Spleen (tissue), 7 donors: ENCODE measurements around the gene PDE4A.
A peak's percentile ranks its signal among the peaks of the same experiment; 100 is the strongest.

ENCODE experiments used
- CTCF ChIP-seq, 11 experiments: fragments of 200-600 bp in 7 of 11; fragments of 450-650 bp in 4 of 11; sonication (generic) in 4 of 11; IDR thresholded peaks in 8 of 11; conservative IDR thresholded peaks in 3 of 11; 1 replicate in 7 of 11; 2 replicates in 4 of 11; pipeline versions ENCODE4 v1.4.0 to v1.8.0; 2016 to 2021; ENCODE audit warnings: antibody characterized with exemption in 11 of 11, inconsistent platforms in 4 of 11, mild to moderate bottlenecking in 1 of 11
- POLR2AphosphoS5 ChIP-seq, 3 donors: sonication (generic); formaldehyde crosslinking; IDR thresholded peaks; one replicate each; pipeline ENCODE4 v1.5.1; 2017; ENCODE audit warnings: antibody characterized with exemption in 3 of 3
- donor health status: DM: no; HTN: no; CAD: no; lungs with moderate emphysema.
- donor health status: DM: no; HTN: no; CAD: no.
- donor health status: DM: no; HTN: no; CAD: no.

DNA sequence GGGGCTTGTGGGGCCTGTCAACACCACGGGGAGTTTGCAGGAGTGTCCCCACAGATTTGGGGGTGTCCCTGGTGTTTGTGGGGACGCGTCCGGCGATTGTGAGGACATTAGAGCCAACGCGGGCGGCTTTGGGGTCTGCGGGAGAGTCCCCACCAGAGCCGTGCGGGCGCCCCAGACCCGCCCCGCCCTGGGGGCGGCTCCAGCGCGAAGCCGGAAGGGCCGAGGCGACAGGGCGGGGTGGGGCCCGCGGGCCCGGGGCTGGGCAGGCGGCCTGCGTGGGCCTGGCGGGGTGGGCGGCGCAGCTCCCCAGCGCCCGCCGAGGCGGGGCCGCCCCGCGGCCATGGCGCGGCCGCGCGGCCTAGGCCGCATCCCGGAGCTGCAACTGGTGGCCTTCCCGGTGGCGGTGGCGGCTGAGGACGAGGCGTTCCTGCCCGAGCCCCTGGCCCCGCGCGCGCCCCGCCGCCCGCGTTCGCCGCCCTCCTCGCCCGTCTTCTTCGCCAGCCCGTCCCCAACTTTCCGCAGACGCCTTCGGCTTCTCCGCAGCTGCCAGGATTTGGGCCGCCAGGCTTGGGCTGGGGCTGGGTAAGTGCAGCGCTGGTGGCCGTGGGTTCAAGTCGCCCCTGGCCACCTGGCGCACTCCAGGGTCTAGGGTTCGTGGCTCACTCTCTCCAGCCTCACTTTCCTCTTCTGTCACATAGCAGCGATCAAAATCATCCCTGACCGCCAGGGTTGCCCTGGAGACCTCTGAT, 10.3 kb downstream of the PDE4A start:
- TF ChIP-seq CTCF (IDR thresholded peaks at IDR 0.05 in 8 of 11, conservative IDR thresholded peaks at IDR 0.05 in 3 of 11), result no peak
- peak in 2 of 3 donors; percentile 19 to 25 for TF ChIP-seq POLR2AphosphoS5 (IDR thresholded peaks at IDR 0.05)
